ENCODE data around the gene PODXL.

The PODXL gene

GRCh38 chr7:131556053-131556908, at the start of gene PODXL:
TSS of gene PODXL (minus strand) at chr7:131556628. CDS start at chr7:131556359, 269 bp downstream.
- DNase-seq (ENCODE audit: low spot score): no peak

DNA sequence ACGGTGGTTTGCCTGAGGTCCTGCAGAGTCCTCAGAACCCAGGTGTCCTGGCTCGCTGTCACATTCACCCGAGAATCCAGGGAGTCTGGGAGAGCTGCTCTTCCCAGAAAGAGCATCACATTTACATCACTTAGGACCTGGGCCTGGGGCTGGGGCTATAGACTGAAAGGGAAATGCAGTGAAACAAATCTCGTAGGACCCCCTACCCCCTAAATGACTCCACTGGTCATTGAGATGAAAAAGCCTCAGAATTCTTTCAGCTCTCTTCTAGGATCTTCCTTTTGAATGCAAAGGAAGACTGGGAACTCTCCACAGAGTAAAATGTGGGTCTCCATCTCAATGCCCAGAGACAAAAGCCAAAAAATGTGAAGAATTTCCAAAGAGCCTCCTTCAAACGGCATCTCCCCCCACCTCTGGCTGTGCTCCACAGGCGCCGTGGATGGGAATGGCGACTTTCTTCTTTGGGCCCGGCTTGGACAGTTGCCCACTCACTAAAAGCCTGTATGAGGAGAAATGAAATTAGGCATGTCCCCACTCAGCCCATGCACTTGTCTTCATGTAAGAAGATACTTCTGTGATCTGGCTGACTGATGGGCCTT, 49.0 kb upstream of the PODXL start:
- DNase-seq (ENCODE audit: low spot score): no peak

DNA sequence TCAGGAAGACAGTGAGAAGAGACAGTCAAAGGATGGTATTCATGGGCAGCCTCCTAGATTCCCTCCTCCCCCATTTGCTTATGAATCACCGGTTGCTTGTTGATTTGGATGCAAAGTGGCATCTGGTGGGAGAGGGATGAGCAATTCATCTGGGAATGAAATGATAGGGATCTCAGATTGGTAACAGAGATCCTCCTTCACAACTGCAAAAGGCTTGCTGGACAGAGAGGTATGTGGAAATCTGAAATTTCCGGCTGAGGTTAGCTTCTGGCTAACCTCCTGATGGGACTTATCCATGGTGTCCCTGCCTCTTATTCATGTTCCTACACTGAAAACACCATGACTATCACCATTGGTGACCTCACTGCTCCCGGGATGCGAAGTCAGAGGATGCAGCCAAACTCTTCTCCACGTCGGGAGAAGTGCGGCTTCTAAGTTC, 48.4 kb upstream of the PODXL start:
- DNase-seq (ENCODE audit: low spot score): no peak

DNA sequence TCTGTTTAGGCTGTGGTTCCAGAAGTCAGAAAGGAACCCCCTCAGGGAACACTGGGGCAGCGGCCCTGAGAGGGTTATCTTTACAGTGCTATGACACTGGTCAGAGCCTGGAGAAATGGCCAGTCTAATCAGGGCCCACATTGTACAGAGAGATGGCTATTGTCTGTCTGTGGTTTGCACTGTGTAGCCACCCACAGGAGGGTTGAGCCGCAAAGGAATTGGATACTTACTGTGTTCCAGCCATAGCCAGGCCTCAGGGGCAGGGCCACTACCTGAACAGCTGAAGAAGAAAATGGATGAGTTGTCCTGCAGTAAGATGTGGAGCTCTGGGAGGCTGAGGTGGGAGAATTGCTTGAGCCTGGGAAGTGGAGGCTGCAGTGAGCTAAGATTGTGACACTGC, 47.5 kb upstream of the PODXL start:
- no peak for DNase-seq (ENCODE audit: low spot score)

GRCh38 chr7:131602994-131603372, 46.6 kb upstream of the PODXL start:
- no peak for DNase-seq (ENCODE audit: low spot score)

GRCh38 chr7:131602304-131602993, 46.0 kb upstream of the PODXL start:
- no peak for DNase-seq (ENCODE audit: low spot score)

GRCh38 chr7:131600085-131600881, 43.9 kb upstream of the PODXL start:
- no peak for DNase-seq (ENCODE audit: low spot score)

- no peak for DNase-seq (ENCODE audit: low spot score)
Measured at GRCh38 chr7:131596785-131597184, 40.4 kb upstream of the PODXL start.

DNA sequence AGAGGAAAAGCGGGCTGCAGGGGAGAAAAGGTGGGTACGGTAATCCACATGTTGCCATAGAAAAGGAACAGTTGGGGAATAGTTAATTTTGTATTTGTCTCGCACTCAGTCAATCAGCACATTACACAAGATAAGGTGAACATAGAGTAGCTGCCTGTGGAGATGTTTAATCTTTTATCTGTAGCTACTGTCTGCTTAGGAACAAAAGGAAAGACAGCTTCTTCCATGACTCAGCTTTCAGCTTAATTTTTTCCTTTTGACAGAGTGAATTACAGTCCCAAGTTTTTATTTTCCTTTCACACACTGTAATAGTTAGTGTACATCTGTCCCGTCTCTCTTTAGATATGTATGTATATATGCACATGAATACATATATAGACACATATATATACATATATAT, 39.3 kb upstream of the PODXL start:
- no peak for DNase-seq (ENCODE audit: low spot score)

- no peak for DNase-seq (ENCODE audit: low spot score)
Measured at GRCh38 chr7:131591687-131592319, 35.4 kb upstream of the PODXL start.

DNA sequence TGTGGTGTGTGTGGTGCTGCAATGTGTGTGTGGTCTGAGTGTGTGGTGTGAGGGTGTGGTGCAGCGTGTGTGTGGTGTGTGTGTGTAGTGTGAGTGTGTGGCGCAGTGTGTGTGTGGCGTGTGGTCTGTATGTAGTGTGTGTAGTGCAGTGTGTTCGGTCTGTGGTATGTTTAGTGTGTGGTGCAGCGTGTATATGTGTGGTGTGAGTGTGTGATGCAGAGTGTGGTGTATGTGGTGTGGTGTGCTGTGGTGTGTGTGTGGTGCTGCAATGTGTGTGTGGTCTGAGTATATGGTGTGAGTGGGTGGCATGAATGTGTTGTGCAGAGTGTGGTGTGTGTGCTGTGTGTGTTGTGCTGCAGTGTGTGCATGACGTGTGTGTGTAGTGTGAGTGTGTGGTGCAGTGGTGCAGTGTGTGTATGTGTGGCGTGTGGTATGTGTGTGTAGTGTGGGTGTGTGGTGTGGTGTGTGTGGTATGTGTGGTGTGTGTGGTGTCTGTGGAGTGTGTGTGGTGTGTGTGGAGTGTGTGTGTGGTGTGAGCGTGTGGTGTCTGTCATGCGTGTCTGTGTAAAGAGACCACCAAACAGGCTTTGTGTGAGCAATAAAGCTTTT, 31.0 kb upstream of the PODXL start:
- no peak for DNase-seq (ENCODE audit: low spot score)

- no peak for DNase-seq (ENCODE audit: low spot score)
Measured at GRCh38 chr7:131586759-131587158, 30.3 kb upstream of the PODXL start.

GRCh38 chr7:131586259-131586658, 29.8 kb upstream of the PODXL start:
- DNase-seq (ENCODE audit: low spot score): no peak

- DNase-seq (ENCODE audit: low spot score): no peak
Measured at GRCh38 chr7:131583430-131583829, 27.0 kb upstream of the PODXL start.

DNA sequence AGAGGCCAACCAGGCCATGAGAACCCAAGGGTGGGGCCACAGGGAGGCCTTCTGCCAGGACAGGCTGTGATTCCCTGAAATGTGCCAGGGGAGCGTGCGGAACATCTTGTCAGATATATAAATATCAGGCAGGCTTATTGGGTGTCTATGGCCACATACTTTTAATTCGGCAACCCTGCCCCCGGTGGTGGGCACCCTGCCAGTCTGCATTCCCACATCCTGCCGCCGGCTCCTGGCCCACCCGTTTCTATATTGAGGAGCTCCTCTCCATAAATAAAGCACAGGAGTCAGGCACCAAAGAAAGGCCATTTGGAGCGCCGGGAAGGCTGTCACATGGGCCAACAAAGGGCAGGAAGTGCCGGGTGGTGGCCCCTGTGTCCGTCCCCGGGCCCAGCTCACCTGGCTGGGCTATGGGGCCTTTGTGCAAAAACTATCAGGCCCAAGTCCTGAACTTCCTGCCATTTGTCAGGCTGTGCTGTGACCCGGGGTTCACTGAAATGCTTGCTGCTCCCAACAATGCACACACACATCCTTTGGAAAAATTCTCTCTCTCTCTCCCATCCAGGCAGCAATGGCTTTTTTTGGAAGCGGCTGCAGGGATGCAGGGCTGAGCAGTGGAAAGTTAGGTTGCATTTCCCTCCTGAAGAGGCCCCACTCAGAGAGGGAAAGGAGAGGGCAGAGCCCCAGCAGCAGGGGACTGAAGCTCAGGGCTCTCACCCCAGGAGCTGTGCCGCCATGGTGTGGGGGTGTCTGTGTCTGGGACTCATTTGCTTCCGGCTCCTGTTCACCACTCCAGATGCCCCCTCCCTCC, 25.0 kb upstream of the PODXL start:
- DNase-seq (ENCODE audit: low spot score): no peak

- DNase-seq (ENCODE audit: low spot score): no peak
Measured at GRCh38 chr7:131578602-131579001, 22.2 kb upstream of the PODXL start.

- DNase-seq (ENCODE audit: low spot score): no peak
Measured at GRCh38 chr7:131574741-131575140, 18.3 kb upstream of the PODXL start.

DNA sequence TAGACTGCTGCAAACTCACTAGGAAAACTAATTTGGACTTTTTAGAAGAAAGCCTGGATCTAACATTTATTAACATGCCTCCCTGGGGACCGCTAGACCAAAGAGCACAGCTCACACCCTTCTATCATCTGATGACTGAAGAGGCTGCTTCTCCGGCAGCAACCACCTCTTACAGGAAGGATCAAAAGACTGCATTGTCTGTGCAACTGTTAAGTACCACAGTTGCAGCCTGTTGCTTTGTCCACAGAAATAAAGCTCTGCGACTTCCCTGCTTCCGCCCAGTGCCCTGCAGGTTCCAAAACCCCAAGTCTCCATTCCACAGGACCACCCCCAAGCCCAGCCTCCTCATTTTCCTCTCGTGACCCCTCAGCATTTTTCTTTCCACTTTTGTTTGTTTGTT, 14.0 kb upstream of the PODXL start:
- DNase-seq (ENCODE audit: low spot score): no peak

DNA sequence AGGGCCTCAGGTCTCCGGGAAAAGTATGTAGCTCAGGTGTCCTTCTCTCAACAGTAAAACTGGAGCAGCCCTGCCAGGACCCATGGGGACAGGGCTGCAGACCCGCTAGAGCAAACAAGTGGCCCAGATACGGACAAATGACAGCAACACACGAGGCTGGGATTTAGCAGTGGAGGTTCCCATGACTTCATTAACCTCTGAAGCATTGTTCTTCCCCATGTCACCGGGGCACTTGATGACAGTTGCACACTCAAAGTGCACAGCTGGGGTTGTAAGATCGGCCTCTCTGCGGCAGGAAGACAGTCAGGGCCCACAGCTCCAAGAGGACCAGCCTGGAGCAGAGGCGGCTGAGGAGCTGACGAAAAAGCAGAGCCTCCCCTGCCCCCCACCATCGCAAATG, 12.5 kb upstream of the PODXL start:
- DNase-seq (ENCODE audit: low spot score): no peak

- DNase-seq (ENCODE audit: low spot score): no peak
Measured at GRCh38 chr7:131568510-131568909, 12.1 kb upstream of the PODXL start.
